B cell (primary cell): Measurements from ENCODE around the gene TOP2A. TPM values are rescaled to one million over a fixed set of nuclear protein-coding genes. Genes with fewer than 3 reads are reported as not detected.
"Not testable (repeated sequence)": the region's sequence is repeated elsewhere in the genome, so short reads cannot be mapped to it uniquely, and the experiment has no call there.

ENCODE experiments used
- ATAC-seq: fragments of 200-7000 bp; cut with Tn5 transposase; one replicate; pipeline ENCODE4 v1.10.0; 2021; ENCODE audit warnings: low read depth, mild to moderate bottlenecking, moderate number of reproducible peaks, moderate library complexity
- CTCF ChIA-PET: fragments of 350-600 bp; sonication (Branson Sonifier 250); formaldehyde crosslinking; loops from one replicate; lab custom pipeline; 2021; ENCODE audit warnings: antibody characterized with exemption, inconsistent platforms; lab: Charles Lee
- POLR2A ChIA-PET: fragments of 350-600 bp; sonication (Branson Sonifier 250); formaldehyde crosslinking; loops from one replicate; lab custom pipeline; 2021; ENCODE audit warnings: antibody characterized with exemption; lab: Charles Lee
- DNase-seq: peaks from one replicate; pipeline ENCODE4 v3.0.0; 2013
- H2AFZ ChIP-seq: 2 replicates; pipeline ENCODE4 v1.6.1; 2012; ENCODE audit warnings: mild to moderate bottlenecking, low read depth, low read length; ENCODE audit not compliant: insufficient read depth, poor library complexity, severe bottlenecking
- H3K27ac ChIP-seq, 2 donors: 1 replicate in 1 of 2; 2 replicates in 1 of 2; pipeline ENCODE4 v1.5.1; 2012 to 2013; ENCODE audit warnings: low read length in 2 of 2, mild to moderate bottlenecking in 2 of 2, moderate library complexity in 1 of 2
- H3K27me3 ChIP-seq, 4 experiments: fragments of 200-600 bp in 1 of 4; sonication (generic) in 1 of 4; replicated peaks in 1 of 4; 1 replicate in 2 of 4; 2 replicates in 2 of 4; pipeline versions ENCODE4 v1.6.1 to v1.7.0; 2013 to 2016; ENCODE audit warnings: low read length in 3 of 4, mild to moderate bottlenecking in 2 of 4, mixed read lengths in 1 of 4, moderate library complexity in 1 of 4; ENCODE audit not compliant: insufficient read depth in 4 of 4, control insufficient read depth in 3 of 4; ENCODE audit errors: control extremely low read depth in 1 of 4
- H3K36me3 ChIP-seq, 2 experiments: replicated peaks in 1 of 2; 1 replicate in 1 of 2; 2 replicates in 1 of 2; pipeline versions ENCODE4 v1.6.1 to v1.7.1; 2013; ENCODE audit warnings: low read length in 1 of 2; ENCODE audit not compliant: insufficient read depth in 2 of 2, control insufficient read depth in 1 of 2; ENCODE audit errors: control extremely low read depth in 1 of 2, extremely low read depth in 1 of 2
- H3K4me1 ChIP-seq, 2 donors: fragments of 200-600 bp in 1 of 2; sonication (generic) in 1 of 2; 1 replicate in 1 of 2; 2 replicates in 1 of 2; pipeline versions ENCODE4 v1.5.1 to v1.6.1; 2013 to 2017; ENCODE audit warnings: low read length in 2 of 2; ENCODE audit not compliant: control insufficient read depth in 2 of 2, insufficient read depth in 2 of 2
- H3K4me2 ChIP-seq: replicated peaks from 2 replicates; pipeline ENCODE3; 2012; ENCODE audit warnings: mild to moderate bottlenecking, low read depth, low read length; ENCODE audit not compliant: poor library complexity, severe bottlenecking
- H3K4me3 ChIP-seq, 5 experiments: fragments of 200-600 bp in 1 of 5; sonication (generic) in 1 of 5; 1 replicate in 3 of 5; 2 replicates in 2 of 5; pipeline versions ENCODE4 v1.5.1 to v1.7.0; 2011 to 2016; ENCODE audit warnings: low read length in 4 of 5, mild to moderate bottlenecking in 4 of 5, low read depth in 2 of 5, control low read depth in 1 of 5, moderate library complexity in 1 of 5; ENCODE audit not compliant: insufficient read depth in 1 of 5; ENCODE audit errors: control extremely low read depth in 1 of 5, extremely low read depth in 1 of 5
- H3K79me2 ChIP-seq: fragments of 200-600 bp; sonication (generic); one replicate; pipeline ENCODE4 v1.6.0; 2016; ENCODE audit warnings: low read length; ENCODE audit not compliant: control insufficient read depth, insufficient read depth
- H3K9ac ChIP-seq: fragments of 200-600 bp; sonication (generic); 2 replicates; pipeline ENCODE4 v1.6.1; 2017; ENCODE audit warnings: mild to moderate bottlenecking, low read length, moderate library complexity
- H3K9me3 ChIP-seq, 3 donors: one replicate each; pipeline versions ENCODE4 v1.6.1 to v1.7.1; 2013; ENCODE audit warnings: low read length in 2 of 3; ENCODE audit not compliant: control insufficient read depth in 2 of 3, insufficient read depth in 1 of 3; ENCODE audit errors: control extremely low read depth in 1 of 3
- H4K20me1 ChIP-seq: 2 replicates; pipeline ENCODE4 v1.6.0; 2012; ENCODE audit warnings: mild to moderate bottlenecking, low read length; ENCODE audit not compliant: insufficient read depth, control insufficient read depth, poor library complexity, severe bottlenecking
- H3K27ac Mint-ChIP-seq: one replicate; pipeline ENCODE4 v1.8.0; 2021; ENCODE audit warnings: mixed read lengths
- H3K27me3 Mint-ChIP-seq: one replicate; pipeline ENCODE4 v1.8.0; 2021; ENCODE audit warnings: mixed read lengths
- H3K4me1 Mint-ChIP-seq: one replicate; pipeline ENCODE4 v1.8.0; 2021; ENCODE audit warnings: mixed read lengths
- H3K4me3 Mint-ChIP-seq: one replicate; pipeline ENCODE4 v1.8.0; 2021; ENCODE audit warnings: mixed read lengths
- H3K9me3 Mint-ChIP-seq: one replicate; pipeline ENCODE4 v1.8.0; 2022; ENCODE audit warnings: mixed read lengths; ENCODE audit not compliant: insufficient read depth
- EZH2 ChIP-seq: IDR thresholded peaks from 2 replicates; pipeline ENCODE4 v1.6.1; 2012; ENCODE audit warnings: borderline replicate concordance, low read depth, mild to moderate bottlenecking, moderate library complexity, low read length; ENCODE audit not compliant: insufficient read depth, poor library complexity, severe bottlenecking
- WGBS: methylation state at CpG from one replicate; pipeline ENCODE4 v1.1.5; 2013; ENCODE audit warnings: missing lambda C conversion rate; ENCODE audit not compliant: insufficient coverage; 5-methylcytosine and 5-hydroxymethylcytosine counted together
- intact Hi-C: fragments of 100-400 bp; cut with micrococcal nuclease; formaldehyde crosslinking; loops from one replicate; pipeline ENCODE4 v1.10.0; 2022
- polyA plus RNA-seq: library from polyadenylated mRNA; depleted of rRNA; stranded (reverse); fragments of >200 nt; gene quantifications from 2 replicates; pipeline ENCODE4 v1.2.3, GENCODE V29; 2012
- total RNA-seq, 2 donors: library from RNA; stranded (reverse); fragments of 120-200 nt in 1 of 2; gene quantifications; 1 replicate in 1 of 2; 2 replicates in 1 of 2; pipeline versions ENCODE4 v1.2.3 to v1.2.4, GENCODE V29; 2013 to 2022
- TF ChIP-seq, protein P1 (sequence below): fragments of 200-600 bp; IDR thresholded peaks from one replicate; pipeline ENCODE4 v1.8.0; 2022; ENCODE audit warnings: antibody characterized with exemption, mild to moderate bottlenecking

The TOP2A gene
- total and polyA plus RNA-seq, 2 donors (not counting 1 experiment from before 2014, with no cell fraction given): 0.36 to 3.1 TPM

DNA sequence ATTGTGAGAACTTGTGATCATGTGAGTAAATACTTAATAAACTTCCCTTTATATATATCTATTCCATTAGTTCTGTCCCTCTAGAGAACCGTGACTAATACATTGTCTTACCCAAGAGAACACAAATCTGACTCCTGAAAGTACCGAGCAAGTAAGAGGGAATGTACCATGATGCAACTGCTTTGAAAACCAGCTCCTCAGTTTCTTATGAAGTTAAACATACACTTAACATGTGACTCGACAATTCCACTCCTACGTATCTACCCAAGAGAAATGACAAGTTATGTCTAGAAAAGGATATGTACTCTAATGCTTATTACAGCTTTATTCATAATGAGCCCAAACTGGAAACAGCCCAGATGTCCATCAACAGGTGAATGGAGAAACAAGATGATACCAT lies 44.4 kb downstream of the TOP2A start:
- WGBS: no CpG with 5 or more reads among the region's 4 CpGs
- H4K20me1 ChIP-seq: no peaks in the 10 kb centered on the region
- ATAC-seq: no peak
- no peaks in the 10 kb centered on the region for H3K4me1 ChIP-seq
- H3K27me3 ChIP-seq: peaks cover 0 to 4% (median 0%) of the 10 kb centered on the region in 4 experiments
- H3K4me3 ChIP-seq: no peak overlapping the region
- DNase-seq: no peak
- H3K36me3 ChIP-seq: no peaks in the 10 kb centered on the region
- Mint-ChIP-seq H3K9me3 (no peaks in the 10 kb centered on the region), H3K4me1 (peaks cover 4% of the 10 kb centered on the region), H3K27ac (no peak overlapping the region), H3K4me3 (no peak overlapping the region), H3K27me3 (no peaks in the 10 kb centered on the region)
- POLR2A ChIA-PET: interaction anchor here (0.6 kb wide), 1 partner anchor 1893 kb away, joined by 4 read pairs; no protein-coding TSS in a partner anchor
- CTCF ChIA-PET: no interaction called here
- H3K79me2 ChIP-seq: no peaks in the 10 kb centered on the region
- no peak overlapping the region for H3K27ac ChIP-seq
- no peak overlapping the region for H3K4me2 ChIP-seq
- intact Hi-C loops: no loop called here
- TF ChIP-seq, protein P1, sequence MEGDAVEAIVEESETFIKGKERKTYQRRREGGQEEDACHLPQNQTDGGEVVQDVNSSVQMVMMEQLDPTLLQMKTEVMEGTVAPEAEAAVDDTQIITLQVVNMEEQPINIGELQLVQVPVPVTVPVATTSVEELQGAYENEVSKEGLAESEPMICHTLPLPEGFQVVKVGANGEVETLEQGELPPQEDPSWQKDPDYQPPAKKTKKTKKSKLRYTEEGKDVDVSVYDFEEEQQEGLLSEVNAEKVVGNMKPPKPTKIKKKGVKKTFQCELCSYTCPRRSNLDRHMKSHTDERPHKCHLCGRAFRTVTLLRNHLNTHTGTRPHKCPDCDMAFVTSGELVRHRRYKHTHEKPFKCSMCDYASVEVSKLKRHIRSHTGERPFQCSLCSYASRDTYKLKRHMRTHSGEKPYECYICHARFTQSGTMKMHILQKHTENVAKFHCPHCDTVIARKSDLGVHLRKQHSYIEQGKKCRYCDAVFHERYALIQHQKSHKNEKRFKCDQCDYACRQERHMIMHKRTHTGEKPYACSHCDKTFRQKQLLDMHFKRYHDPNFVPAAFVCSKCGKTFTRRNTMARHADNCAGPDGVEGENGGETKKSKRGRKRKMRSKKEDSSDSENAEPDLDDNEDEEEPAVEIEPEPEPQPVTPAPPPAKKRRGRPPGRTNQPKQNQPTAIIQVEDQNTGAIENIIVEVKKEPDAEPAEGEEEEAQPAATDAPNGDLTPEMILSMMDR: no peak
- no peak for TF ChIP-seq EZH2
- no peak overlapping the region for H3K9ac ChIP-seq
- no peak overlapping the region for H2AFZ ChIP-seq
- H3K9me3 ChIP-seq: peaks cover 0 to 11% (median 0%) of the 10 kb centered on the region in 3 donors

DNA sequence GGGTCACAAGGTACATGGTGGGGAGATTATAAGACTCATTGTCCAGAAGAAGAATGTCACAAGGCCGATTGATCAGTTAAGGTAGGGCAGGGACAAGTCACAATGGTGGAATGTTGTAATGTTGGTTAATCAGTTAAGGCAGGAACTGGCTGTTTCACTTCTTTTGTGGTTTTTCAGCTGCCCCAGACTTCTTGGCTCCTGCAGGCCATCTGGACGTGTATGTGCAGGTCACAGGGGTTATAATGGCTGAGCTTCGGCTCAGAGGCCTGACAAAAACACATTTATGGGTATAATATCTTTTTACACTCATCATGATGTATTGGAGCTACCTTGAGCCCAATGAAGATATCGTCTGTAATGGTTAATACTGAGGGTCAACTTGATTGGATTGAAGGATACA lies 45.1 kb downstream of the TOP2A start:
- H3K9me3 Mint-ChIP-seq, H3K4me2 ChIP-seq, H3K4me3 ChIP-seq, H3K4me1 Mint-ChIP-seq, DNase-seq, H3K27ac Mint-ChIP-seq, H3K36me3 ChIP-seq, H3K4me1 ChIP-seq, ATAC-seq, H3K4me3 Mint-ChIP-seq, H3K9ac ChIP-seq, H3K79me2 ChIP-seq, H3K27me3 Mint-ChIP-seq, intact Hi-C loops, H3K27me3 ChIP-seq, H3K27ac ChIP-seq, H4K20me1 ChIP-seq, H2AFZ ChIP-seq: not testable (repeated sequence)
- H3K9me3 ChIP-seq: peaks cover 0 to 11% (median 0%) of the 10 kb centered on the region in 3 donors
- 85% methylated on average over 2 of the region's 4 CpGs for WGBS
- ChIA-PET CTCF (interaction anchor here (1.0 to 1.5 kb wide), 2 partner anchors 43 to 160 kb away, joined by 3 to 4 read pairs; no protein-coding TSS in a partner anchor), POLR2A (interaction anchor here (0.6 kb wide), 1 partner anchor 1893 kb away, joined by 4 read pairs; no protein-coding TSS in a partner anchor)
